Measurements from ENCODE around the gene OSBPL1A. TPM values are rescaled to one million over a fixed set of nuclear protein-coding genes. Genes with fewer than 3 reads are reported as not detected.

The OSBPL1A gene
- total and polyA plus RNA-seq, 10 of the 15 experiments (the other 5 are each of a cell fraction or from before 2014, with no cell fraction given) = 0.02 to 0.83 (median 0.11) TPM; not detected in 6

GRCh38 chr18:24173997-24174396, 223.6 kb downstream of the OSBPL1A start:
- no peaks in the 10 kb centered on the region for H3K27me3 ChIP-seq (replicated peaks in 1 of 2; ENCODE audit: control insufficient read depth in 2 of 2, insufficient read depth in 2 of 2, low read length in 1 of 2)
- DNase-seq (ENCODE audit: low read depth, low spot score) (no peak), ATAC-seq (no peak), FAIRE-seq (no peak)
- H3K9me3 ChIP-seq (replicated peaks; ENCODE audit: control insufficient read depth, insufficient read depth, low read length) = no peaks in the 10 kb centered on the region
- ChIA-PET POLR2A (no interaction called here), CTCF (interaction anchor here (0.6 kb wide), 1 partner anchor 11 kb away, joined by 3 read pairs; no protein-coding TSS in a partner anchor), SMC1A (ENCODE audit: uncharacterized antibody, unreplicated experiment) (interaction anchor here (1.2 to 5.9 kb wide), 2 partner anchors 16 to 315 kb away, joined by 3 to 48 read pairs; no protein-coding TSS in a partner anchor), RAD21 (ENCODE audit: unreplicated experiment) (no interaction called here)
- intact Hi-C loops (cut with micrococcal nuclease; ENCODE audit: unreplicated experiment) = no loop called here
- no peak overlapping the region for H2AFZ ChIP-seq (ENCODE audit: control insufficient read depth, low read depth, low read length)
- no TSS peak for BruUV-seq (replicated peaks)
- TF ChIP-seq HCFC1 (IDR thresholded peaks at IDR 0.05; ENCODE audit: low read length) (no peak), ATF2 (IDR thresholded peaks at IDR 0.05; ENCODE audit: low read length) (no peak), MLLT1 (IDR thresholded peaks at IDR 0.05) (no peak), KAT2A (conservative IDR thresholded peaks at IDR 0.05; ENCODE audit: control insufficient read depth, low read depth, low read length) (no peak), MXI1 (IDR thresholded peaks at IDR 0.05; ENCODE audit: low read depth, low read length) (no peak), PML (IDR thresholded peaks at IDR 0.05; ENCODE audit: low read length) (no peak), EED (IDR thresholded peaks at IDR 0.05; ENCODE audit: low read depth) (no peak), TAF1 (IDR thresholded peaks at IDR 0.05; ENCODE audit: borderline replicate concordance, low read depth, low read length) (no peak), ZNF384 (IDR thresholded peaks at IDR 0.05; ENCODE audit: borderline replicate concordance, low read depth, low read length) (no peak), NFYB (IDR thresholded peaks at IDR 0.05; ENCODE audit: insufficient read depth, low read depth, low read length) (no peak), NR2F1 (conservative IDR thresholded peaks at IDR 0.05) (no peak), ELK1 (IDR thresholded peaks at IDR 0.05; ENCODE audit: low read depth, low read length) (no peak), CREM (IDR thresholded peaks at IDR 0.05; ENCODE audit: low read depth) (no peak), HDAC2 (IDR thresholded peaks at IDR 0.05) (no peak)
- H3K4me3 ChIP-seq = no peak overlapping the region
- in situ Hi-C loops (cut with MboI) = no loop called here
- no peak overlapping the region for H3K9ac ChIP-seq (ENCODE audit: control insufficient read depth, insufficient read depth, low read length)
- no peaks in the 10 kb centered on the region for H4K20me1 ChIP-seq (ENCODE audit: control insufficient read depth, insufficient read depth)
- H3K79me2 ChIP-seq (ENCODE audit: control insufficient read depth, insufficient read depth, low read length) = no peaks in the 10 kb centered on the region
- WGBS (ENCODE audit: insufficient coverage, insufficient replicate concordance, low lambda C conversion rate, missing lambda C conversion rate) = 76% methylated on average over 3 of the region's 3 CpGs
- H3K36me3 ChIP-seq (ENCODE audit: control insufficient read depth in 2 of 2, insufficient read depth in 2 of 2, low read length in 1 of 2) = no peaks in the 10 kb centered on the region
- no peak overlapping the region for H3K4me2 ChIP-seq (ENCODE audit: control insufficient read depth, insufficient read depth)
- H3K4me1 ChIP-seq (ENCODE audit: control insufficient read depth, insufficient read depth, low read length) = peaks cover 15% of the 10 kb centered on the region
- no peak overlapping the region for H3K27ac ChIP-seq (ENCODE audit: control insufficient read depth, insufficient read depth)
